ENCODE measurements around the gene HSDL1. TPM values are rescaled to one million over a fixed set of nuclear protein-coding genes. Genes with fewer than 3 reads are reported as not detected.

Gene HSDL1
- total RNA-seq, 1 donor from 2014 or later: 15.3 TPM

- intact Hi-C loops (cut with micrococcal nuclease): no loop called here
- CTCF ChIA-PET: no interaction called here
- TF ChIP-seq, protein P1, sequence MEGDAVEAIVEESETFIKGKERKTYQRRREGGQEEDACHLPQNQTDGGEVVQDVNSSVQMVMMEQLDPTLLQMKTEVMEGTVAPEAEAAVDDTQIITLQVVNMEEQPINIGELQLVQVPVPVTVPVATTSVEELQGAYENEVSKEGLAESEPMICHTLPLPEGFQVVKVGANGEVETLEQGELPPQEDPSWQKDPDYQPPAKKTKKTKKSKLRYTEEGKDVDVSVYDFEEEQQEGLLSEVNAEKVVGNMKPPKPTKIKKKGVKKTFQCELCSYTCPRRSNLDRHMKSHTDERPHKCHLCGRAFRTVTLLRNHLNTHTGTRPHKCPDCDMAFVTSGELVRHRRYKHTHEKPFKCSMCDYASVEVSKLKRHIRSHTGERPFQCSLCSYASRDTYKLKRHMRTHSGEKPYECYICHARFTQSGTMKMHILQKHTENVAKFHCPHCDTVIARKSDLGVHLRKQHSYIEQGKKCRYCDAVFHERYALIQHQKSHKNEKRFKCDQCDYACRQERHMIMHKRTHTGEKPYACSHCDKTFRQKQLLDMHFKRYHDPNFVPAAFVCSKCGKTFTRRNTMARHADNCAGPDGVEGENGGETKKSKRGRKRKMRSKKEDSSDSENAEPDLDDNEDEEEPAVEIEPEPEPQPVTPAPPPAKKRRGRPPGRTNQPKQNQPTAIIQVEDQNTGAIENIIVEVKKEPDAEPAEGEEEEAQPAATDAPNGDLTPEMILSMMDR (IDR thresholded peaks at IDR 0.05): no peak
- Mint-ChIP-seq H3K9me3 (no peaks in the 10 kb centered on the region), H3K36me3 (ENCODE audit: low read depth) (peaks cover 8% of the 10 kb centered on the region), H3K4me3 (no peak overlapping the region), H3K27me3 (no peaks in the 10 kb centered on the region), H3K4me1 (peaks cover 18% of the 10 kb centered on the region), H3K27ac (peak overlapping the region; percentile 16)
- ATAC-seq (ENCODE audit: low read depth): no peak
- DNase-seq: no peak
- POLR2A ChIA-PET: interaction anchor here (0.8 kb wide), 1 partner anchor 23 kb away, joined by 3 read pairs; the partner anchor contains the start of gene MBTPS1
These were observed 5.2 kb downstream of the HSDL1 start for GRCh38 chr16:84139628-84140258.

GRCh38 chr16:84138824-84139627 lies 6.0 kb downstream of the HSDL1 start:
- POLR2A ChIA-PET: interaction anchor here (0.8 kb wide), 1 partner anchor 22 kb away, joined by 3 read pairs; the partner anchor contains the start of gene MBTPS1
- Mint-ChIP-seq H3K9me3 (no peaks in the 10 kb centered on the region), H3K4me3 (no peak overlapping the region), H3K27ac (no peak overlapping the region), H3K36me3 (ENCODE audit: low read depth) (peaks cover 5% of the 10 kb centered on the region), H3K4me1 (peaks cover 15% of the 10 kb centered on the region), H3K27me3 (no peaks in the 10 kb centered on the region)
- no peak for ATAC-seq (ENCODE audit: low read depth)
- TF ChIP-seq, protein P1 (IDR thresholded peaks at IDR 0.05): no peak
- intact Hi-C loops (cut with micrococcal nuclease): no loop called here
- no peak for DNase-seq
- CTCF ChIA-PET: no interaction called here

DNA sequence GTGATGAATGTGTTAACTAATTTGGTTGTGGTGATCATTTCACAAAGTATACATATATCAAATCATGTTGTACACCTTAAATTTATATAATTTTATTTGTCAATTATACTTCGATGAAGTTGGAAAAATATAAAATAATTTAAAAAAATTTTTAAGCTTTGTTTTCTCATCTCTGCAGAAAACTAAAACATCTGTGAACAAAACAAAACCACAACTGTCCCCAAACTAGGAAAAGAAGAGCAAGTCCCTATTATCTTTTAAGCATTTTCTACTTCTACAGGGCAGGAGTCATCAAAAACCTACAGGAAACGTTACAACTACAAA lies 6.5 kb downstream of the HSDL1 start:
- H3K4me1 Mint-ChIP-seq: peaks cover 16% of the 10 kb centered on the region
- ChIA-PET POLR2A (no interaction called here), CTCF (no interaction called here)

DNA sequence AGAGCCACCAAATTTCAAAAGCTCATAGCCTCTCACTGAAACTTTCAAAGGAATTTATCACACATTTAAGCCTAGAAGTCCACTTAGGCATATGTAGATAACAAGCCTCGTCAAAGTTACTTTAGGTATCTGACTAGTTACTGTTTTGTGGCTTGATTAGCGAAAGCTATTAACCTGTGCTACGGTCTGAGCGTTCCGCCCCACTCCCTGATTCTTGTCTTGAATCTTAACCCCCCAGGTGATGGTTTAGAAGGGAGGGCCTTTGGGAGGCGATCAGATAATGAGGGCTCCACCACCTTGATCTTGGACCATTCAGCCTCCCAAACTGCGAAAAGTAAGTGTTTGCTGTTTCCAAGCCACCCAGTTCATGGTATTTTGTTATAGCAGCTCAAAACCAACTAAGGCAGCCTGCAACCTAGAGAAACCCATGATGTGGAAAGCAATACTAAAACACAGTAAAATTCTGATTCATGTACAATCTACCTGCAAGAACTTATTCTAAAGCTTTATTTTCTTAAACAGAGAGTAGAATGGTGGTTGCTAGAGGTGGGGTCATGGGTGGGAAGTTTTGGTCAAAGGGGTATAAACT lies 7.1 kb downstream of the HSDL1 start:
- Mint-ChIP-seq H3K36me3 (ENCODE audit: low read depth) (peaks cover 5% of the 10 kb centered on the region), H3K4me3 (no peak overlapping the region), H3K4me1 (peaks cover 19% of the 10 kb centered on the region), H3K27me3 (no peaks in the 10 kb centered on the region), H3K9me3 (no peaks in the 10 kb centered on the region), H3K27ac (no peak overlapping the region)
- ChIA-PET CTCF (no interaction called here), POLR2A (no interaction called here)
- intact Hi-C loops (cut with micrococcal nuclease): no loop called here
- no peak for ATAC-seq (ENCODE audit: low read depth)
- DNase-seq: no peak
- TF ChIP-seq, protein P1 (IDR thresholded peaks at IDR 0.05): no peak

More for the DNA sequence above, 6.5 kb downstream of the HSDL1 start:
- intact Hi-C loops (cut with micrococcal nuclease): no loop called here
- no peak overlapping the region for H3K27ac Mint-ChIP-seq
- H3K4me3 Mint-ChIP-seq: no peak overlapping the region
- no peaks in the 10 kb centered on the region for H3K27me3 Mint-ChIP-seq
- peaks cover 5% of the 10 kb centered on the region for H3K36me3 Mint-ChIP-seq (ENCODE audit: low read depth)
- TF ChIP-seq, protein P1 (IDR thresholded peaks at IDR 0.05): no peak
- ATAC-seq (ENCODE audit: low read depth) (no peak), DNase-seq (no peak)
- H3K9me3 Mint-ChIP-seq: no peaks in the 10 kb centered on the region

- peaks cover 24% of the 10 kb centered on the region for H3K4me1 Mint-ChIP-seq
- no peak overlapping the region for H3K4me3 Mint-ChIP-seq
- H3K9me3 Mint-ChIP-seq: no peaks in the 10 kb centered on the region
- peaks cover 5% of the 10 kb centered on the region for H3K36me3 Mint-ChIP-seq (ENCODE audit: low read depth)
- no peak overlapping the region for H3K27ac Mint-ChIP-seq
- ChIA-PET CTCF (no interaction called here), POLR2A (no interaction called here)
- TF ChIP-seq, protein P1 (IDR thresholded peaks at IDR 0.05): no peak
- DNase-seq: no peak
- H3K27me3 Mint-ChIP-seq: no peaks in the 10 kb centered on the region
- ATAC-seq (ENCODE audit: low read depth): no peak
- intact Hi-C loops (cut with micrococcal nuclease): no loop called here
These were observed 7.7 kb downstream of the HSDL1 start for GRCh38 chr16:84137287-84137686.

All from activated B cell treated with CpG ODN at 0.5 μM for 24 hours (primary cell).